Right lobe of liver (tissue), 4 donors: ENCODE measurements around the gene EEF2K.
A peak's percentile ranks its signal among the peaks of the same experiment; 100 is the strongest.

Experiments
- CTCF ChIP-seq, 4 donors: fragments of 200-600 bp in 3 of 4; fragments of 450-650 bp in 1 of 4; IDR thresholded peaks; one replicate each; pipeline versions ENCODE4 v1.5.1 to v1.8.0; 2016 to 2022; ENCODE audit warnings: antibody characterized with exemption in 4 of 4, mild to moderate bottlenecking in 2 of 4
- POLR2A ChIP-seq: fragments of 450-650 bp; IDR thresholded peaks from one replicate; pipeline ENCODE4 v1.6.1; 2017; ENCODE audit warnings: antibody characterized with exemption, mild to moderate bottlenecking
- donor health status: DM: no; HTN: no; CAD: no.
- donor health status: DM: no; HTN: no; CAD: no.
- donor health status: DM: no; HTN: yes; CAD: no.

DNA sequence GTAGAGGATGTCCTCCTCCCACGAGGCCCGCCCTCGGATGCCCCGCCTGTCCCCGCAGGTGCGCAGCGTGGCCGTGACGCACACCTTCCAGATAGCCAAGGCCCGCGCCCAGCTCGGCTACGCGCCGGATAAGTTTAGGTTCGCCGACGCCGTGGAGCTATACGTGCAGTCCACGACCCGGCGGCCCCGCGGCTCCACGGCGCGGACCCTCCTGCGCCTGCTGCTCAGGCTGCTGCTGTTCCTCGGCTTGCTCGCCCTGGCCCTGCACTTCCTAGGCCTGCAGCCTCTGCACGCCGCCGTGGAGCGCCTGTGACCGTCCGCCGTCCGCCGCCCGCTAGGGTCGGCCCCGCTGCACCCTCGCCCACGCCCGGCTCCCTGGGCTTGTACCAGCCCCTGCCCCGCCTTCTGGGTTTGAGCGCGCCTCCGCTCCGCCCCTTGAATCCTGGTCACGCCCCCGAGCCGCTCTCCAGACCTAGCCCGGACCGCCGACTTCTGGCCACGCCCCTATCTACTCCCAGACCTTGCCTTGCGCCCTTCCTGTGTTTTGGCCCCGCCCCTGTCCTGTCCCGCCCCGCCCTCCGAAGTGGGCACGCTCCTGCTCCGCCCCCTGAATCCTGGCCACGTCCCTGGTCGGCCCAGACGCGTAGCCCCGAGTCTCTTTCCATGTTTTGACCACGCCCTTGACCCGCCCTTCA, 15.8 kb upstream of the EEF2K start:
- TF ChIP-seq CTCF (IDR thresholded peaks at IDR 0.05) (no peak), POLR2A (peak; percentile 92)
